T-helper 2 cell treated with Interferon-gamma antibody and Interleukin-4, amounts not matched to agents 100 ng/mL and 5 ng/mL, for 36 hours (primary cell): ENCODE data around the gene ABCA4. TPM values are rescaled to one million over a fixed set of nuclear protein-coding genes. Genes with fewer than 3 reads are reported as not detected.

ENCODE experiments used
- intact Hi-C: fragments of 100-400 bp; cut with micrococcal nuclease; formaldehyde crosslinking; loops from one replicate; pipeline ENCODE4 v1.15.1; 2023
- total RNA-seq: library from RNA; stranded (reverse); gene quantifications from 2 replicates; pipeline ENCODE4 v1.2.3, GENCODE V29; 2022

The ABCA4 gene
- total RNA-seq, 1 donor from 2014 or later = not detected

GRCh38 chr1:93980320-93981273, 140.4 kb downstream of the ABCA4 start:
- intact Hi-C loops = no loop called here

GRCh38 chr1:93979718-93980319, 141.1 kb downstream of the ABCA4 start:
- intact Hi-C loops = no loop called here

- intact Hi-C loops = no loop called here
Observed at GRCh38 chr1:93979040-93979717, 141.8 kb downstream of the ABCA4 start.

- intact Hi-C loops = no loop called here
Observed at GRCh38 chr1:93977598-93977945, 143.4 kb downstream of the ABCA4 start.

GRCh38 chr1:93976711-93977597, 144.0 kb downstream of the ABCA4 start:
- intact Hi-C loops = no loop called here

GRCh38 chr1:93976291-93976690, 144.7 kb downstream of the ABCA4 start:
- intact Hi-C loops = no loop called here

- intact Hi-C loops = no loop called here
Observed at GRCh38 chr1:93972341-93972740, 148.6 kb downstream of the ABCA4 start.

- intact Hi-C loops = no loop called here
Observed at GRCh38 chr1:93969887-93970286, 151.1 kb downstream of the ABCA4 start.

GRCh38 chr1:93969371-93969770, 151.6 kb downstream of the ABCA4 start:
- intact Hi-C loops = no loop called here

- intact Hi-C loops = no loop called here
Observed at GRCh38 chr1:93967306-93967705, 153.6 kb downstream of the ABCA4 start.

GRCh38 chr1:93965888-93966287, 155.1 kb downstream of the ABCA4 start:
- intact Hi-C loops = no loop called here

GRCh38 chr1:93965256-93965655, 155.7 kb downstream of the ABCA4 start:
- intact Hi-C loops = no loop called here

- intact Hi-C loops = no loop called here
Observed at GRCh38 chr1:93964777-93965200, 156.2 kb downstream of the ABCA4 start.

- intact Hi-C loops = no loop called here
Observed at GRCh38 chr1:93964096-93964776, 156.7 kb downstream of the ABCA4 start.

- intact Hi-C loops = no loop called here
Observed at GRCh38 chr1:93963585-93963984, 157.4 kb downstream of the ABCA4 start.

- intact Hi-C loops = no loop called here
Observed at GRCh38 chr1:93961906-93962305, 159.0 kb downstream of the ABCA4 start.

GRCh38 chr1:93961443-93961842, 159.5 kb downstream of the ABCA4 start:
- intact Hi-C loops = no loop called here

GRCh38 chr1:93960641-93961147, 160.3 kb downstream of the ABCA4 start:
- intact Hi-C loops = no loop called here

GRCh38 chr1:93959413-93959812, 161.5 kb downstream of the ABCA4 start:
- intact Hi-C loops = no loop called here

GRCh38 chr1:93958726-93959100, 162.2 kb downstream of the ABCA4 start:
- intact Hi-C loops = no loop called here
